Muscle of arm (tissue), 12 donors: Measurements from ENCODE around the gene HOXC11. TPM values are rescaled to one million over a fixed set of nuclear protein-coding genes. Genes with fewer than 3 reads are reported as not detected.

Experiments used
- DNase-seq: peaks from one replicate; pipeline ENCODE4 v3.0.0-alpha.2; 2013
- polyA plus RNA-seq, 12 donors: library from polyadenylated mRNA; unstranded; fragments of 120-200 nt; gene quantifications; one replicate each; pipeline ENCODE4 v1.2.1, GENCODE V29; 2013; ENCODE audit not compliant: insufficient read length in 12 of 12

The HOXC11 gene
- polyA plus RNA-seq, 12 donors: 0.08 TPM; not detected in 11

GRCh38 chr12:54019924-54020590 lies 47.1 kb downstream of the HOXC11 start:
- DNase-seq: no peak

GRCh38 chr12:54020591-54021405 lies 47.9 kb downstream of the HOXC11 start:
- no peak for DNase-seq

GRCh38 chr12:54021432-54022013 lies 48.6 kb downstream of the HOXC11 start:
- DNase-seq: no peak

GRCh38 chr12:54022960-54023884 lies 50.3 kb downstream of the HOXC11 start:
- no peak for DNase-seq

GRCh38 chr12:54024127-54024526 lies 51.2 kb downstream of the HOXC11 start:
- DNase-seq: no peak

GRCh38 chr12:54024581-54025305 lies 51.8 kb downstream of the HOXC11 start:
- no peak for DNase-seq

- no peak for DNase-seq
These were observed 52.8 kb downstream of the HOXC11 start for GRCh38 chr12:54025499-54026405.

GRCh38 chr12:54026640-54027441 lies 53.9 kb downstream of the HOXC11 start:
- DNase-seq: no peak

Other genes with a start within 250 kb of the HOXC11 start
- 100 to 1,000 TPM in 2 of 12 donors, 10 to 100 TPM in 9, not detected in 1; 67.8 to 122 (median 86.3) TPM for gene CALCOCO1, start 245.7 kb upstream of the HOXC11 start, polyA plus RNA-seq
- gene CISTR, start 221.1 kb upstream of the HOXC11 start, polyA plus RNA-seq: not detected
- 1 to 10 TPM in 1 of 12 donors, under 1 TPM in 2, not detected in 9; 0.28 to 1.4 (median 0.86) TPM for gene HOXC13, start 34.3 kb upstream of the HOXC11 start, polyA plus RNA-seq
- gene HOXC12, start 18.2 kb upstream of the HOXC11 start, polyA plus RNA-seq: under 1 TPM in 1 of 12 donors, not detected in 11; 0.08 TPM
- under 1 TPM in 1 of 12 donors, not detected in 11; 0.11 TPM for gene HOTAIR, start 1.8 kb downstream of the HOXC11 start, polyA plus RNA-seq
- gene HOXC10, start 12.0 kb downstream of the HOXC11 start, polyA plus RNA-seq: 1 to 10 TPM in 2 of 12 donors, under 1 TPM in 6, not detected in 4; 0.20 to 2.0 (median 0.57) TPM
- 1 to 10 TPM in 4 of 12 donors, under 1 TPM in 6, not detected in 2; 0.33 to 3.2 (median 0.72) TPM for gene HOXC9, start 27.0 kb downstream of the HOXC11 start, polyA plus RNA-seq
- gene HOXC8, start 35.9 kb downstream of the HOXC11 start, polyA plus RNA-seq: 1 to 10 TPM in 3 of 12 donors, under 1 TPM in 7, not detected in 2; 0.21 to 9.7 (median 0.68) TPM
- gene HOXC6, start 55.3 kb downstream of the HOXC11 start, polyA plus RNA-seq: 10 to 100 TPM in 2 of 12 donors, 1 to 10 TPM in 8, not detected in 2; 3.0 to 20.5 (median 5.9) TPM
- gene HOXC5, start 59.9 kb downstream of the HOXC11 start, polyA plus RNA-seq: 1 to 10 TPM in 2 of 12 donors, under 1 TPM in 8, not detected in 2; 0.25 to 1.8 (median 0.75) TPM
- 10 to 100 TPM in 5 of 12 donors, 1 to 10 TPM in 5, not detected in 2; 4.2 to 25.6 (median 9.1) TPM for gene HOXC4, start 80.7 kb downstream of the HOXC11 start, polyA plus RNA-seq
- gene SMUG1, start 215.9 kb downstream of the HOXC11 start, polyA plus RNA-seq: 10 to 100 TPM in 11 of 12 donors, not detected in 1; 18.2 to 35.4 (median 22.1) TPM